ENCODE measurements around the gene PAQR8.

PAQR8 gene

GRCh38 chr6:52361945-52362442 is at the start of gene PAQR8:
TSS of gene PAQR8 (plus strand) at chr6:52362151. CDS start at chr6:52403214, 41,063 bp downstream.
- peak in 13 of 14 donors; percentile 29 to 90 (median 71) for DNase-seq

- DNase-seq = peak in 1 of 14 donors; percentile 35
Observed at GRCh38 chr6:52312461-52312860, 49.5 kb upstream of the PAQR8 start.

GRCh38 chr6:52314752-52315151 is 47.2 kb upstream of the PAQR8 start:
- no peak for DNase-seq

- DNase-seq = no peak
Observed at GRCh38 chr6:52317211-52317610, 44.7 kb upstream of the PAQR8 start.

GRCh38 chr6:52317841-52318581 is 43.9 kb upstream of the PAQR8 start:
- DNase-seq = no peak

- DNase-seq = no peak
Observed at GRCh38 chr6:52324189-52324588, 37.8 kb upstream of the PAQR8 start.

GRCh38 chr6:52325695-52326471 is 36.1 kb upstream of the PAQR8 start:
- DNase-seq = no peak

- DNase-seq = no peak
Observed at GRCh38 chr6:52326540-52327364, 35.2 kb upstream of the PAQR8 start.

GRCh38 chr6:52328303-52328662 is 33.7 kb upstream of the PAQR8 start:
- DNase-seq = no peak

GRCh38 chr6:52328729-52329128 is 33.2 kb upstream of the PAQR8 start:
- DNase-seq = no peak

- DNase-seq = no peak
Observed at GRCh38 chr6:52330470-52330869, 31.5 kb upstream of the PAQR8 start.

GRCh38 chr6:52331793-52332457 is 30.0 kb upstream of the PAQR8 start:
- DNase-seq = no peak

GRCh38 chr6:52333840-52334200 is 28.1 kb upstream of the PAQR8 start:
- no peak for DNase-seq

- DNase-seq = peak in 1 of 14 donors; percentile 21
Observed at GRCh38 chr6:52335576-52335975, 26.4 kb upstream of the PAQR8 start.

- DNase-seq = no peak
Observed at GRCh38 chr6:52336919-52337561, 24.9 kb upstream of the PAQR8 start.

- no peak for DNase-seq
Observed at GRCh38 chr6:52337633-52338290, 24.2 kb upstream of the PAQR8 start.

- no peak for DNase-seq
Observed at GRCh38 chr6:52340603-52340880, 21.4 kb upstream of the PAQR8 start.

GRCh38 chr6:52341561-52342260 is 20.2 kb upstream of the PAQR8 start:
- DNase-seq = no peak

GRCh38 chr6:52345311-52345710 is 16.6 kb upstream of the PAQR8 start:
- DNase-seq = no peak

- DNase-seq = no peak
Observed at GRCh38 chr6:52346503-52346902, 15.4 kb upstream of the PAQR8 start.

GRCh38 chr6:52347818-52348217 is 14.1 kb upstream of the PAQR8 start:
- no peak for DNase-seq

All from C1 segment of cervical spinal cord (tissue), 14 donors.